Activated T-cell treated with anti-CD3 and anti-CD28 coated beads, Interleukin-2, amount 50 U/mL, for 4 hours (primary cell): ENCODE data around the gene SCAI. TPM values are rescaled to one million over a fixed set of nuclear protein-coding genes. Genes with fewer than 3 reads are reported as not detected.
"Not testable (repeated sequence)": the region's sequence is repeated elsewhere in the genome, so short reads cannot be mapped to it uniquely, and the experiment has no call there.

Source experiments
- ATAC-seq, 2 donors: fragments of 200-7000 bp; cut with Tn5 transposase; one replicate each; pipeline ENCODE4 v1.10.0; 2021
- DNase-seq: peaks from one replicate; pipeline ENCODE4 v3.0.0-alpha.2; 2020
- H3K27me3 Mint-ChIP-seq: one replicate; pipeline ENCODE4 v1.8.0; 2021; ENCODE audit warnings: low read depth, mixed read lengths
- H3K36me3 Mint-ChIP-seq: one replicate; pipeline ENCODE4 v1.8.0; 2022; ENCODE audit warnings: mixed read lengths; ENCODE audit not compliant: insufficient read depth
- H3K4me1 Mint-ChIP-seq: one replicate; pipeline ENCODE4 v1.8.0; 2021; ENCODE audit warnings: low read depth, mixed read lengths
- H3K4me3 Mint-ChIP-seq: one replicate; pipeline ENCODE4 v1.8.0; 2021; ENCODE audit warnings: mild to moderate bottlenecking, moderate library complexity, mixed read lengths
- H3K9me3 Mint-ChIP-seq: one replicate; pipeline ENCODE4 v1.8.0; 2021; ENCODE audit warnings: mixed read lengths
- total RNA-seq, 3 donors: library from RNA; stranded (reverse); gene quantifications; one replicate each; pipeline ENCODE4 v1.2.1, GENCODE V29; 2021

The SCAI gene
- total RNA-seq, 3 donors from 2014 or later = 4.1 to 5.9 (median 5.0) TPM

DNA sequence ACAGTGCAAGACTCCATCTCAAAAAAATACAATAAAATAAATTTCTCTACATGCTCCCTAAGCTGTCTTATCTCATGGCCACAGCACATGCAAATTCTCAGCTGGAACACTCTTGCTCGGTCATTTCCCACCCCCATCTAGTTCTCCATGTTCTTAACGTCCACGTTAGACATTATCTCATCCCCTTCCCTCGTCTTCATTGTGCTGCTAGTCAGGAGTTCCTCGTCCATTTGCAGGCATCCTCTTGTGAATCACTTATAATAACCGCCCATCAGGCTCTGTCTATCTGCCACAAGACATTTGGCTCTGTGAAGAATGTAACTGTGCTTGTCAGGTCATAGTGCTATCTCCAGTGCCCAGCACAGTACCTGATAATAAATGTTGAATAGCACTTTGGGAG is 169.5 kb downstream of the SCAI start:
- ATAC-seq (no peak), DNase-seq (no peak)
- Mint-ChIP-seq H3K9me3 (no peaks in the 10 kb centered on the region), H3K36me3 (peaks cover 14% of the 10 kb centered on the region), H3K4me3 (no peak overlapping the region), H3K4me1 (no peaks in the 10 kb centered on the region), H3K27me3 (no peaks in the 10 kb centered on the region)

- Mint-ChIP-seq H3K9me3 (no peaks in the 10 kb centered on the region), H3K4me3 (no peak overlapping the region), H3K4me1 (peaks cover 2% of the 10 kb centered on the region), H3K36me3 (peaks cover 20% of the 10 kb centered on the region), H3K27me3 (no peaks in the 10 kb centered on the region)
- no peak for ATAC-seq
- DNase-seq = no peak
These were observed 171.0 kb downstream of the SCAI start for GRCh38 chr9:124972241-124972770.

- Mint-ChIP-seq H3K27me3 (no peaks in the 10 kb centered on the region), H3K36me3 (peaks cover 17% of the 10 kb centered on the region), H3K9me3 (no peaks in the 10 kb centered on the region), H3K4me1 (peaks cover 25% of the 10 kb centered on the region), H3K4me3 (no peak overlapping the region)
- no peak for DNase-seq
- no peak for ATAC-seq
These were observed 173.9 kb downstream of the SCAI start for GRCh38 chr9:124969401-124969800.

DNA sequence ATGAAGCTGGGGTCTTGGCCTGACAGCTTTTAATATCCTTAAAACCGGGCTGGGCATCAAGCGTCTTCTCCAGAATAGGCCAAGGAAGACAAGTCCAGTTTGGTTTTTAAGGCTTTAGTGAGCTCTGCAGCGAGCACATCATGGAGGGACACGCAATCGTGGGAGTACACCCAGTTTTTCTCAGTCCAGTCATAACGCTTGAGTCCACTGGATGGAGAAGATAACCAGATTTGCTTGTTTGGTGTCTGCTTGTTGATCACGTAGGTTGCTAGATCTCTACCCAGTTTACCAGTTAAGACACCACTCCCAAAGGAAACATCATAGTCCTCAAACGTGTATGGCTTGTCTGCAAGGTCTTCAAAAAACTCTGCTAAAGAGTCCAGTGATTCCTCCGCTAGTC is 175.1 kb downstream of the SCAI start:
- Mint-ChIP-seq H3K4me3 (no peak overlapping the region), H3K36me3 (peaks cover 13% of the 10 kb centered on the region), H3K27me3 (no peaks in the 10 kb centered on the region), H3K4me1 (peaks cover 33% of the 10 kb centered on the region), H3K9me3 (no peaks in the 10 kb centered on the region)
- no peak for DNase-seq
- ATAC-seq = no peak

DNA sequence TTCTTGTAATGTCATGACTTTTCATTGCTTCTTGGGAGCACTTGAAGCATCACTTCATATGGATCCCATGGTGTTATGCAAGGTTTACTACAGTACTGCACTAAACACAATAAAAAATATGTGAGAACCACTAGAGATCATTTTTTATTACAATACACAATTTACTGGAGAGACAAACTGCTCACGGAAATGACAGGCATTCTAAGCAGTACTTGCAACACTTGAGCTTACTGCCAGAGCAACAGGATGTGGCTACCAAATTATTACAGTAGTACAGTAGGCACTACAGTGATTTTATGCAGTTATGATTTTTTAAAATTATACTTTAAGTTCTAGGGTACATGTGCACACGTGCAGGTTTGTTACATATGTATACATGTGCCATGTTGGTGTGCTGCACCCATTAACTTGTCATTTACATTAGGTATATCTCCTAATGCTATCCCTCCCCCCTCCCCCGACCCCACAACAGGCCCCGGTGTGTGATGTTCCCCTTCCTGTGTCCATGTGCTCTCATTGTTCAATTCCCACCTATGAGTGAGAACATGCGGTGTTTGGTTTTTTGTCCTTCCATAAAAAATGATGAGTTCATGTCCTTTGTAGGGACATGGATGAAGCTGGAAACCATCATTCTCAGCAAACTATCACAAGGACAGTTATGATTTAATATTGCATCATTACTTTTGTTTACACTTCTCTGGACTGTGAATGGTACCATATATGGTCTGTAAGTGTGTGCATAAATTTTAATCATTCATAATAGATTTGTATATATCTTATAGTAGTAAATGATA is 177.4 kb downstream of the SCAI start:
- peak overlapping the region; percentile 49 for H3K4me3 Mint-ChIP-seq
- not testable (repeated sequence) for H3K36me3 Mint-ChIP-seq, H3K9me3 Mint-ChIP-seq, DNase-seq, H3K27me3 Mint-ChIP-seq
- H3K4me1 Mint-ChIP-seq = peaks cover 33% of the 10 kb centered on the region
- ATAC-seq = peak; percentile 63 to 70

DNA sequence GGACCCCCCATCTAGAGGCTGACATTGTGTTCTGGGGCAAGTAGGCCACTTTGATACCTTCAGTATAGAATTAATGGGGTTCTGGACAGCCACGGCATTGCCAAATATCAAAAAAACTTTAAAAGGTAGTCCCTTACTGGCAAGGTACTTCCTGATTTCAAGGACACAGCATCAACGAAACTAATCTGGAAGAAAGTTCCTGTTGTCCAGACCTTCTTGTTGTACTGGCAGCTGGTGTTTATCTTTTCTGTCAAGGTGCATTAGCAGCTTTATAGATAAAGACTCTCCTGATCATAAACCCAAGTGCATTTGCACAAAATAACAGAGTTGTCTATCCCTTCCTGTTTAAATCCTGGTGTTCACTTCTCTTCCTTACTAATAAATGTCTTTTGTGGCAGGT is 178.7 kb downstream of the SCAI start:
- Mint-ChIP-seq H3K4me3 (no peak overlapping the region), H3K9me3 (no peaks in the 10 kb centered on the region), H3K27me3 (no peaks in the 10 kb centered on the region), H3K36me3 (peaks cover 7% of the 10 kb centered on the region), H3K4me1 (peaks cover 33% of the 10 kb centered on the region)
- DNase-seq = no peak
- no peak for ATAC-seq

- Mint-ChIP-seq H3K36me3 (peaks cover 7% of the 10 kb centered on the region), H3K27me3 (no peaks in the 10 kb centered on the region), H3K9me3 (no peaks in the 10 kb centered on the region), H3K4me3 (no peak overlapping the region), H3K4me1 (peaks cover 33% of the 10 kb centered on the region)
- ATAC-seq (no peak), DNase-seq (no peak)
These were observed 179.3 kb downstream of the SCAI start for GRCh38 chr9:124964056-124964455.

DNA sequence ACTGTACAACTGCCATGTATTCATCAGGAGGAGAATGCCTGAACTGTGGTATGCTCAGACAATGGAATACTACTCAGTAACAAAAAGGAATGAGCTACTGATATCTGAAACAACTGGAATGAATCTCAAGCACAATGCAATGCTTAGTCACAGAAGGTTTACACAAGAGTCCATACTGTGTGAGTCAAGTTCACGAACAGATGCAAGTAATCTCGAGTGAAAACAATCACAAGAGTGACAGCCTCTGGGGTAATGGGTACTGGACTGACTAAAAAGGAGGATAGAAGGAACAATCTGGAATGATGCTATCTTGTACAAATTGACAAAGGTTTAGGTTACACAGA is 182.9 kb downstream of the SCAI start:
- ATAC-seq = no peak
- Mint-ChIP-seq H3K27me3 (no peaks in the 10 kb centered on the region), H3K36me3 (no peaks in the 10 kb centered on the region), H3K9me3 (no peaks in the 10 kb centered on the region), H3K4me1 (peaks cover 18% of the 10 kb centered on the region), H3K4me3 (no peak overlapping the region)
- DNase-seq = no peak

GRCh38 chr9:124959671-124960408 is 183.5 kb downstream of the SCAI start:
- H3K36me3 Mint-ChIP-seq, H3K27me3 Mint-ChIP-seq, DNase-seq, H3K9me3 Mint-ChIP-seq, H3K4me3 Mint-ChIP-seq, ATAC-seq: not testable (repeated sequence)
- H3K4me1 Mint-ChIP-seq = peaks cover 12% of the 10 kb centered on the region

- Mint-ChIP-seq H3K36me3 (peaks cover 2% of the 10 kb centered on the region), H3K27me3 (no peaks in the 10 kb centered on the region)
- ATAC-seq = no peak
These were observed 189.1 kb downstream of the SCAI start for GRCh38 chr9:124954255-124954654.

DNA sequence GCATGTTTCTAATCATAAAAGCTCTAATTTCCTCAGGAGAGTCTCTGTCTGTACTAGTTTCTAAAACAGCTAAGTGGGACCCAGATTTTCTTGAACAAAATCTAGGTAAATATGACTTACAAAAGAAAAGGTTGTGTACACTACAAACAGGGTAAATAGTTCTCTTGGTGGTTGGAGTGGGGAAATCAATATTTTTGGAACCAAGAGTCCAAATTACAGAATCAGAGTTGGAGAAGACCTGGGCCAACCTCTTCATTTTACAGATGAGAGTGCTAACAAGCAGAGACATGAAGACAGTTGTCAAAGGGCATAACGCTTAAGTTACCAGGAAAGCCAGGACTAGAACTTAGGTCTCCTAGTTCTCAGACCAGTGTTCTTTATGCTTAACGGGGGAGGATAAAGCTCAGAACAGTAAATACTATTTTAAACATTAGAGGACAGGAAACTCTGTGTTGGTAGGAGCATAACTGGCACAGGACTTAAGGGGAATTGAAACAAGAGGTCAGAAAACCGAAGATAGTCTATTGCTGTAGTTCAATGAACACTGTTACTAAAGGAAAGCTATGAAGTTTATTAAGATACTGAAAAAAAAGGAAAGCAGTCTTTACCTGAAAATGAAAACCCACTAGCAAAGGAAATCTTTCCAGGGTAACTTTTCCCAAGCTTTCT is 193.1 kb downstream of the SCAI start:
- peaks cover 2% of the 10 kb centered on the region for H3K36me3 Mint-ChIP-seq
- DNase-seq (no peak), ATAC-seq (no peak)
- no peak overlapping the region for H3K4me3 Mint-ChIP-seq
- no peaks in the 10 kb centered on the region for H3K4me1 Mint-ChIP-seq
- no peaks in the 10 kb centered on the region for H3K27me3 Mint-ChIP-seq
- H3K9me3 Mint-ChIP-seq = no peaks in the 10 kb centered on the region

More at GRCh38 chr9:124954255-124954654, 189.1 kb downstream of the SCAI start:
- DNase-seq = no peak
- Mint-ChIP-seq H3K4me3 (no peak overlapping the region), H3K4me1 (no peaks in the 10 kb centered on the region), H3K9me3 (no peaks in the 10 kb centered on the region)

- Mint-ChIP-seq H3K4me1 (no peaks in the 10 kb centered on the region), H3K36me3 (peaks cover 2% of the 10 kb centered on the region), H3K27me3 (no peaks in the 10 kb centered on the region), H3K4me3 (no peak overlapping the region), H3K9me3 (no peaks in the 10 kb centered on the region)
- no peak for ATAC-seq
- DNase-seq = no peak
These were observed 193.9 kb downstream of the SCAI start for GRCh38 chr9:124949387-124949786.

DNA sequence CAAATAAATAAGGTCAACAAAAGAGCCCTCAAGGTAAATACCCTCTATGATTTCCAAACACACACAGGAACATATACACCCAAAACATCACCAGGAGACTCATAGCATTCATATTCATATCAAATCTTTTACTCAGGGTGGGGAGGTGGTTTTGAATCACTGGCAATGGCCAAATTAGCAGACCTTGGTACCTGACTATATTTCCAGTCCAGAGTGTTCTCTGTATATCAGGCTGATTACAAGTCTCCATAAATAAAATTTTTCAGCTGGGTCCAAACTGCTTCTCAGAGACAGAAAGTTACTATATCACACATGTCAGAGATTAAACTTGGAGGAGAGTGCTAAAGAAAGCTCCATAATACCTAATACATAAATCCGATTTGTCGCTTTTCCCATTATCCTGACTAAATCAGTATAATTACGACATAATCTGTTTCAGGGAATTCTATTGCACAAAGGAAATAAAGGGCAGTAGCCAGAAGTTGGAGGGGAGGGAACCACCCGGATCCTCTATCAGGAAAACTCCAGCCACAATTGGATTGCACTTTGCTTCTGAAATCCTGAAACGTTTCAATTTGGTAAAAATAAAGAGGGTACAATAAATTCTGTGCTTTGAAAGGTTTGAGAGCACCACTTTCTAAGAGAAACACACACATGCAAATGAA is 195.5 kb downstream of the SCAI start:
- H3K4me1 Mint-ChIP-seq = no peaks in the 10 kb centered on the region
- DNase-seq (no peak), ATAC-seq (no peak)
- H3K9me3 Mint-ChIP-seq = no peaks in the 10 kb centered on the region
- H3K27me3 Mint-ChIP-seq = no peaks in the 10 kb centered on the region
- peaks cover 2% of the 10 kb centered on the region for H3K36me3 Mint-ChIP-seq
- H3K4me3 Mint-ChIP-seq = no peak overlapping the region

GRCh38 chr9:124946167-124946566 is 197.2 kb downstream of the SCAI start:
- DNase-seq (no peak), ATAC-seq (no peak)
- Mint-ChIP-seq H3K27me3 (no peaks in the 10 kb centered on the region), H3K4me1 (peaks cover 7% of the 10 kb centered on the region), H3K4me3 (no peak overlapping the region), H3K36me3 (no peaks in the 10 kb centered on the region), H3K9me3 (no peaks in the 10 kb centered on the region)
